HEK293 (cell line): ENCODE results near the gene NUMB.
A peak's percentile ranks its signal among the peaks of the same experiment; 100 is the strongest.

Experiments used
- CTCF ChIA-PET: fragments of 350-600 bp; formaldehyde crosslinking; extraction: SDS; loops from one replicate; lab custom pipeline; 2021; ENCODE audit warnings: antibody characterized with exemption; lab: Yijun Ruan, JAX
- POLR2A ChIA-PET: fragments of 300-600 bp; formaldehyde crosslinking; extraction: SDS; loops from one replicate; lab custom pipeline; 2020; ENCODE audit warnings: antibody characterized with exemption, inconsistent platforms; lab: Yijun Ruan, JAX
- H3K27ac ChIP-seq: fragments of 200-500 bp; sonication (Bioruptor generic); 2 replicates; pipeline ENCODE4 v1.5.1; 2014; ENCODE audit warnings: low read depth, low read length, control low read depth, inconsistent platforms; ENCODE audit errors: extremely low read depth
- H3K36me3 ChIP-seq, 2 experiments: fragments of 200-500 bp in 1 of 2; sonication (Bioruptor generic) in 1 of 2; 1 replicate in 1 of 2; 2 replicates in 1 of 2; pipeline ENCODE4 v1.5.1; 2014 to 2017; ENCODE audit warnings: inconsistent platforms in 2 of 2, low read length in 2 of 2; ENCODE audit not compliant: control insufficient read depth in 2 of 2, insufficient read depth in 1 of 2
- H3K4me1 ChIP-seq: fragments of 200-500 bp; sonication (Bioruptor generic); 2 replicates; pipeline ENCODE4 v1.5.1; 2014; ENCODE audit warnings: mild to moderate bottlenecking, low read length, inconsistent platforms; ENCODE audit not compliant: control insufficient read depth, insufficient read depth
- H3K4me3 ChIP-seq: 2 replicates; pipeline ENCODE4 v1.5.1; 2011; ENCODE audit warnings: low read depth, mild to moderate bottlenecking, control low read depth, low read length, moderate library complexity
- H3K9me3 ChIP-seq: fragments of 200-500 bp; sonication (Bioruptor generic); 2 replicates; pipeline ENCODE4 v1.5.1; 2014; ENCODE audit warnings: low read depth, low read length, inconsistent platforms; ENCODE audit not compliant: control insufficient read depth, insufficient read depth
- GLIS2 ChIP-seq: fragments of 450-650 bp; formaldehyde crosslinking; IDR thresholded peaks from 2 replicates; pipeline ENCODE4 v1.5.1; 2016; ENCODE audit warnings: missing biosample characterization, missing genetic modification characterization
- IKZF3 ChIP-seq: fragments of 450-650 bp; IDR thresholded peaks from 2 replicates; pipeline ENCODE4 v1.5.0; 2018; ENCODE audit warnings: missing biosample characterization, mild to moderate bottlenecking, missing genetic modification characterization, moderate library complexity
- PRDM1 ChIP-seq: fragments of 450-650 bp; formaldehyde crosslinking; IDR thresholded peaks from 2 replicates; pipeline ENCODE4; 2016; ENCODE audit warnings: missing biosample characterization, missing genetic modification characterization
- SP2 ChIP-seq: fragments of 450-650 bp; formaldehyde crosslinking; IDR thresholded peaks from 2 replicates; pipeline ENCODE4 v1.5.1; 2016; ENCODE audit warnings: missing biosample characterization, missing genetic modification characterization
- ZBTB1 ChIP-seq: fragments of 450-650 bp; formaldehyde crosslinking; IDR thresholded peaks from 2 replicates; pipeline ENCODE4 v1.5.1; 2016; ENCODE audit warnings: missing biosample characterization, missing genetic modification characterization
- ZBTB17 ChIP-seq: fragments of 450-650 bp; formaldehyde crosslinking; IDR thresholded peaks from 2 replicates; pipeline ENCODE4 v1.5.1; 2016; ENCODE audit warnings: missing biosample characterization, missing genetic modification characterization
- ZBTB20 ChIP-seq: fragments of 450-650 bp; formaldehyde crosslinking; IDR thresholded peaks from 2 replicates; pipeline ENCODE4 v1.5.1; 2016; ENCODE audit warnings: missing biosample characterization, missing genetic modification characterization
- ZBTB48 ChIP-seq: fragments of 450-650 bp; formaldehyde crosslinking; IDR thresholded peaks from 2 replicates; pipeline ENCODE4 v1.5.1; 2016; ENCODE audit warnings: missing biosample characterization, missing genetic modification characterization
- ZIC2 ChIP-seq: fragments of 450-650 bp; formaldehyde crosslinking; IDR thresholded peaks from 2 replicates; pipeline ENCODE4 v1.5.1; 2016; ENCODE audit warnings: missing biosample characterization, missing genetic modification characterization
- ZNF302 ChIP-seq: fragments of 450-650 bp; formaldehyde crosslinking; IDR thresholded peaks from 2 replicates; pipeline ENCODE4 v1.5.1; 2016; ENCODE audit warnings: missing biosample characterization, missing genetic modification characterization, low read depth
- ZNF394 ChIP-seq: fragments of 450-650 bp; formaldehyde crosslinking; IDR thresholded peaks from 2 replicates; pipeline ENCODE4 v1.5.1; 2016; ENCODE audit warnings: missing biosample characterization, missing genetic modification characterization, mild to moderate bottlenecking, moderate library complexity, borderline replicate concordance
- ZNF621 ChIP-seq: fragments of 450-650 bp; formaldehyde crosslinking; IDR thresholded peaks from 2 replicates; pipeline ENCODE4 v1.5.1; 2017; ENCODE audit warnings: missing biosample characterization, missing genetic modification characterization
- TF ChIP-seq, protein P1 (sequence below): fragments of 450-650 bp; formaldehyde crosslinking; conservative IDR thresholded peaks from 2 replicates; pipeline ENCODE4 v1.5.1; 2016; ENCODE audit warnings: low read depth, missing biosample characterization, missing genetic modification characterization
- TF ChIP-seq, protein P2 (sequence below): fragments of 450-650 bp; formaldehyde crosslinking; IDR thresholded peaks from 2 replicates; pipeline ENCODE4 v1.5.1; 2016; ENCODE audit warnings: missing biosample characterization, missing genetic modification characterization
- TF ChIP-seq, protein P3 (sequence below): fragments of 450-650 bp; formaldehyde crosslinking; IDR thresholded peaks from 2 replicates; pipeline ENCODE4 v1.5.1; 2017; ENCODE audit warnings: missing biosample characterization, missing genetic modification characterization
- TF ChIP-seq, protein P4 (sequence below): fragments of 450-650 bp; formaldehyde crosslinking; IDR thresholded peaks from 2 replicates; pipeline ENCODE4 v1.5.1; 2016; ENCODE audit warnings: missing biosample characterization, missing genetic modification characterization
- TF ChIP-seq, protein P5 (sequence below): fragments of 450-650 bp; formaldehyde crosslinking; conservative IDR thresholded peaks from 2 replicates; pipeline ENCODE4 v1.5.1; 2016; ENCODE audit warnings: low read depth, missing biosample characterization, missing genetic modification characterization

The NUMB gene

DNA sequence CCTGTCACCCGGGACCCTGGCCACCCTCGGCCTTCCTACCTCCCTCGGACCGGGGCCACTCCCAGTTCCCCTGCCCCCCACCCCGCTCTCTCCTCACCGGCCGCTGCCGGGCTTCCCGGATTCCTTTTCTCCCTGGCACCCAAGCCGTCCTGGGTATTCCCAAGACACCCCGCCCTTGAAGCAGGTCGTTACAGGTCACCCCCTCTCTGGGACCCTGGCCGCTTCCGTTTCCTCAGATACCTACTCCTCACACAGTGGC is 493 bp downstream of the NUMB start (continued):
- TF ChIP-seq, protein P1, sequence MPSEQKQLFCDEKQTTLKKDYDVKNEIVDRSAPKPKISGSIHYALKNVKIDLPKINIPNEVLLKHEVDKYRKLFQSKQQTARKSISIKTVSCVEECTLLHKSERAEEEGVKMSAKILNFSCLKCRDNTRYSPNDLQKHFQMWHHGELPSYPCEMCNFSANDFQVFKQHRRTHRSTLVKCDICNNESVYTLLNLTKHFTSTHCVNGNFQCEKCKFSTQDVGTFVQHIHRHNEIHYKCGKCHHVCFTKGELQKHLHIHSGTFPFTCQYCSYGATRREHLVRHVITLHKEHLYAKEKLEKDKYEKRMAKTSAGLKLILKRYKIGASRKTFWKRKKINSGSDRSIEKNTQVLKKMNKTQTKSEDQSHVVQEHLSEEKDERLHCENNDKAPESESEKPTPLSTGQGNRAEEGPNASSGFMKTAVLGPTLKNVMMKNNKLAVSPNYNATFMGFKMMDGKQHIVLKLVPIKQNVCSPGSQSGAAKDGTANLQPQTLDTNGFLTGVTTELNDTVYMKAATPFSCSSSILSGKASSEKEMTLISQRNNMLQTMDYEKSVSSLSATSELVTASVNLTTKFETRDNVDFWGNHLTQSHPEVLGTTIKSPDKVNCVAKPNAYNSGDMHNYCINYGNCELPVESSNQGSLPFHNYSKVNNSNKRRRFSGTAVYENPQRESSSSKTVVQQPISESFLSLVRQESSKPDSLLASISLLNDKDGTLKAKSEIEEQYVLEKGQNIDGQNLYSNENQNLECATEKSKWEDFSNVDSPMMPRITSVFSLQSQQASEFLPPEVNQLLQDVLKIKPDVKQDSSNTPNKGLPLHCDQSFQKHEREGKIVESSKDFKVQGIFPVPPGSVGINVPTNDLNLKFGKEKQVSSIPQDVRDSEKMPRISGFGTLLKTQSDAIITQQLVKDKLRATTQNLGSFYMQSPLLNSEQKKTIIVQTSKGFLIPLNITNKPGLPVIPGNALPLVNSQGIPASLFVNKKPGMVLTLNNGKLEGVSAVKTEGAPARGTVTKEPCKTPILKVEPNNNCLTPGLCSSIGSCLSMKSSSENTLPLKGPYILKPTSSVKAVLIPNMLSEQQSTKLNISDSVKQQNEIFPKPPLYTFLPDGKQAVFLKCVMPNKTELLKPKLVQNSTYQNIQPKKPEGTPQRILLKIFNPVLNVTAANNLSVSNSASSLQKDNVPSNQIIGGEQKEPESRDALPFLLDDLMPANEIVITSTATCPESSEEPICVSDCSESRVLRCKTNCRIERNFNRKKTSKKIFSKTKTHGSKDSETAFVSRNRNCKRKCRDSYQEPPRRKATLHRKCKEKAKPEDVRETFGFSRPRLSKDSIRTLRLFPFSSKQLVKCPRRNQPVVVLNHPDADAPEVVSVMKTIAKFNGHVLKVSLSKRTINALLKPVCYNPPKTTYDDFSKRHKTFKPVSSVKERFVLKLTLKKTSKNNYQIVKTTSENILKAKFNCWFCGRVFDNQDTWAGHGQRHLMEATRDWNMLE (tag by site-specific recombination) = no peak

DNA sequence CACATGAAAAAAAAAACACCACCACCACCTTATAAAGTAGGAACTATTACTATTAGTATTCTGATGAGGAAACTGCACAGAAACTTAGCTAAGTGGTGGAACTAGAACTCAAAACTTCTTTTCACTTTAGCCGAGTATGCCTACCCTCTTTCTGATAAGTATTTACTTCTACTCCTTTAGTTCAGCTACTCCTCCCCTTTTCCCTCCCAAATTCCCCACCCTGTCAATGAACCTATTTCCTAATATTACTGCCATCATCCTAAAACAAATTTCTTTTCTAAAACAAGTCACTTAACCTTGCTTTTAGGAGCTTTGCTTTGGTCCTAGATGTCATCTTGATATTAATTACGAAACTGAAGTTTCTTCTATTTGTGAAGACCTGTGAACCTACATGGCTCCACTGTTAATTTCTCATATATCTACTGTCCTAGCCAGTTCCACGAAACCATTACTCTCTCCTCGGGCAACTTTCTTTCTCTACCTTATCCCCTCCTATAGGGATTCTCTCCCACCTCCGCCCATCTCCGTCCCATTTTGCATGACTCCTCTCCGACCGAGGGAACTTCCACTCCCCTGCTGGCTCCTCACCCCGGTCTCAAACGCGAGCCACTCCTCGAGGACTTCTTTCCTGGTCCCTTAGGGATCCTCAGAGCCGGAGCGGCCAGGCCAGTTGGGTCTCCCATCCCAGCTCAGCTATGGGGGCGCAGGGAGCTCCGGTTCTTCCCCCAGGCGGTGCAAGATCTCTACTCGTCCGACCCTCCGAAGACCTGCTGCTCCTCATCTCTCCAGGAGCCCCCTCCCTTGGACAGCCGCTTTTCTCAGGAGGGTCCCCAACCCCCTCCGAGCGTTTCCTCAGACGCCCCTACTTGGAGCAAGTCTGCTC is 1.1 kb downstream of the NUMB start:
- no peaks in the 10 kb centered on the region for H3K9me3 ChIP-seq
- peak overlapping the region; percentile 97 for H3K4me3 ChIP-seq
- CTCF ChIA-PET = interaction anchor here (0.5 to 1.1 kb wide), 4 partner anchors 13 to 431 kb away, joined by 3 to 4 read pairs (median 4); no protein-coding TSS in a partner anchor
- H3K27ac ChIP-seq = peak overlapping the region; percentile 80
- peaks cover 36% of the 10 kb centered on the region for H3K4me1 ChIP-seq
- POLR2A ChIA-PET = interaction anchor here (0.6 to 2.1 kb wide), 7 partner anchors 10 to 457 kb away, joined by 3 to 12 read pairs (median 4); partner anchors contain the start of gene RIOX1
- H3K36me3 ChIP-seq = no peaks in the 10 kb centered on the region; a peak in 1 of 3 replicates
- TF ChIP-seq ZBTB17 (tag by site-specific recombination) (peak; percentile 58), ZBTB48 (tag by site-specific recombination) (peak; percentile 96), ZBTB20 (no peak; the same call in 1 of the 2 replicates), PRDM1 (peak; percentile 70; the same call in 1 of the 2 replicates), SP2 (tag by site-specific recombination) (peak; percentile 65), GLIS2 (tag by site-specific recombination) (peak; percentile 85; the same call in 1 of the 2 replicates), ZBTB1 (no peak), ZNF621 (tag by site-specific recombination) (no peak), ZIC2 (peak; percentile 34), IKZF3 (tag by site-specific recombination) (peak; percentile 68; the same call in 1 of the 2 replicates), ZNF302 (tag by site-specific recombination) (no peak), ZNF394 (tag by site-specific recombination) (peak; percentile 94)
- TF ChIP-seq, protein P2, sequence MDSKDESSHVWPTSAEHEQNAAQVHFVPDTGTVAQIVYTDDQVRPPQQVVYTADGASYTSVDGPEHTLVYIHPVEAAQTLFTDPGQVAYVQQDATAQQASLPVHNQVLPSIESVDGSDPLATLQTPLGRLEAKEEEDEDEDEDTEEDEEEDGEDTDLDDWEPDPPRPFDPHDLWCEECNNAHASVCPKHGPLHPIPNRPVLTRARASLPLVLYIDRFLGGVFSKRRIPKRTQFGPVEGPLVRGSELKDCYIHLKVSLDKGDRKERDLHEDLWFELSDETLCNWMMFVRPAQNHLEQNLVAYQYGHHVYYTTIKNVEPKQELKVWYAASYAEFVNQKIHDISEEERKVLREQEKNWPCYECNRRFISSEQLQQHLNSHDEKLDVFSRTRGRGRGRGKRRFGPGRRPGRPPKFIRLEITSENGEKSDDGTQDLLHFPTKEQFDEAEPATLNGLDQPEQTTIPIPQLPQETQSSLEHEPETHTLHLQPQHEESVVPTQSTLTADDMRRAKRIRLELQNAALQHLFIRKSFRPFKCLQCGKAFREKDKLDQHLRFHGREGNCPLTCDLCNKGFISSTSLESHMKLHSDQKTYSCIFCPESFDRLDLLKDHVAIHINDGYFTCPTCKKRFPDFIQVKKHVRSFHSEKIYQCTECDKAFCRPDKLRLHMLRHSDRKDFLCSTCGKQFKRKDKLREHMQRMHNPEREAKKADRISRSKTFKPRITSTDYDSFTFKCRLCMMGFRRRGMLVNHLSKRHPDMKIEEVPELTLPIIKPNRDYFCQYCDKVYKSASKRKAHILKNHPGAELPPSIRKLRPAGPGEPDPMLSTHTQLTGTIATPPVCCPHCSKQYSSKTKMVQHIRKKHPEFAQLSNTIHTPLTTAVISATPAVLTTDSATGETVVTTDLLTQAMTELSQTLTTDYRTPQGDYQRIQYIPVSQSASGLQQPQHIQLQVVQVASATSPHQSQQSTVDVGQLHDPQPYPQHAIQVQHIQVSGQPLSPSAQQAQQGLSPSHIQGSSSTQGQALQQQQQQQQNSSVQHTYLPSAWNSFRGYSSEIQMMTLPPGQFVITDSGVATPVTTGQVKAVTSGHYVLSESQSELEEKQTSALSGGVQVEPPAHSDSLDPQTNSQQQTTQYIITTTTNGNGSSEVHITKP (tag by site-specific recombination) = peak; percentile 83
- TF ChIP-seq, protein P3, sequence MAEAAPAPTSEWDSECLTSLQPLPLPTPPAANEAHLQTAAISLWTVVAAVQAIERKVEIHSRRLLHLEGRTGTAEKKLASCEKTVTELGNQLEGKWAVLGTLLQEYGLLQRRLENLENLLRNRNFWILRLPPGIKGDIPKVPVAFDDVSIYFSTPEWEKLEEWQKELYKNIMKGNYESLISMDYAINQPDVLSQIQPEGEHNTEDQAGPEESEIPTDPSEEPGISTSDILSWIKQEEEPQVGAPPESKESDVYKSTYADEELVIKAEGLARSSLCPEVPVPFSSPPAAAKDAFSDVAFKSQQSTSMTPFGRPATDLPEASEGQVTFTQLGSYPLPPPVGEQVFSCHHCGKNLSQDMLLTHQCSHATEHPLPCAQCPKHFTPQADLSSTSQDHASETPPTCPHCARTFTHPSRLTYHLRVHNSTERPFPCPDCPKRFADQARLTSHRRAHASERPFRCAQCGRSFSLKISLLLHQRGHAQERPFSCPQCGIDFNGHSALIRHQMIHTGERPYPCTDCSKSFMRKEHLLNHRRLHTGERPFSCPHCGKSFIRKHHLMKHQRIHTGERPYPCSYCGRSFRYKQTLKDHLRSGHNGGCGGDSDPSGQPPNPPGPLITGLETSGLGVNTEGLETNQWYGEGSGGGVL (tag by site-specific recombination) = 0 out of 2 replicates have a peak, but pooled peaks have one; percentile 8
- TF ChIP-seq, protein P4, sequence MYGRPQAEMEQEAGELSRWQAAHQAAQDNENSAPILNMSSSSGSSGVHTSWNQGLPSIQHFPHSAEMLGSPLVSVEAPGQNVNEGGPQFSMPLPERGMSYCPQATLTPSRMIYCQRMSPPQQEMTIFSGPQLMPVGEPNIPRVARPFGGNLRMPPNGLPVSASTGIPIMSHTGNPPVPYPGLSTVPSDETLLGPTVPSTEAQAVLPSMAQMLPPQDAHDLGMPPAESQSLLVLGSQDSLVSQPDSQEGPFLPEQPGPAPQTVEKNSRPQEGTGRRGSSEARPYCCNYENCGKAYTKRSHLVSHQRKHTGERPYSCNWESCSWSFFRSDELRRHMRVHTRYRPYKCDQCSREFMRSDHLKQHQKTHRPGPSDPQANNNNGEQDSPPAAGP (tag by site-specific recombination) = no peak
- TF ChIP-seq, protein P5, sequence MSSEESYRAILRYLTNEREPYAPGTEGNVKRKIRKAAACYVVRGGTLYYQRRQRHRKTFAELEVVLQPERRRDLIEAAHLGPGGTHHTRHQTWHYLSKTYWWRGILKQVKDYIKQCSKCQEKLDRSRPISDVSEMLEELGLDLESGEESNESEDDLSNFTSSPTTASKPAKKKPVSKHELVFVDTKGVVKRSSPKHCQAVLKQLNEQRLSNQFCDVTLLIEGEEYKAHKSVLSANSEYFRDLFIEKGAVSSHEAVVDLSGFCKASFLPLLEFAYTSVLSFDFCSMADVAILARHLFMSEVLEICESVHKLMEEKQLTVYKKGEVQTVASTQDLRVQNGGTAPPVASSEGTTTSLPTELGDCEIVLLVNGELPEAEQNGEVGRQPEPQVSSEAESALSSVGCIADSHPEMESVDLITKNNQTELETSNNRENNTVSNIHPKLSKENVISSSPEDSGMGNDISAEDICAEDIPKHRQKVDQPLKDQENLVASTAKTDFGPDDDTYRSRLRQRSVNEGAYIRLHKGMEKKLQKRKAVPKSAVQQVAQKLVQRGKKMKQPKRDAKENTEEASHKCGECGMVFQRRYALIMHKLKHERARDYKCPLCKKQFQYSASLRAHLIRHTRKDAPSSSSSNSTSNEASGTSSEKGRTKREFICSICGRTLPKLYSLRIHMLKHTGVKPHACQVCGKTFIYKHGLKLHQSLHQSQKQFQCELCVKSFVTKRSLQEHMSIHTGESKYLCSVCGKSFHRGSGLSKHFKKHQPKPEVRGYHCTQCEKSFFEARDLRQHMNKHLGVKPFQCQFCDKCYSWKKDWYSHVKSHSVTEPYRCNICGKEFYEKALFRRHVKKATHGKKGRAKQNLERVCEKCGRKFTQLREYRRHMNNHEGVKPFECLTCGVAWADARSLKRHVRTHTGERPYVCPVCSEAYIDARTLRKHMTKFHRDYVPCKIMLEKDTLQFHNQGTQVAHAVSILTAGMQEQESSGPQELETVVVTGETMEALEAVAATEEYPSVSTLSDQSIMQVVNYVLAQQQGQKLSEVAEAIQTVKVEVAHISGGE (tag by site-specific recombination) = 0 out of 2 replicates have a peak, but pooled peaks have one; percentile 8
